Measurements from ENCODE around the gene ROCK2. TPM values are rescaled to one million over a fixed set of nuclear protein-coding genes. Genes with fewer than 3 reads are reported as not detected.

ROCK2 gene
- total RNA-seq, 1 experiment from 2014 or later = 25.9 TPM

- H3K36me3 Mint-ChIP-seq = no peaks in the 10 kb centered on the region
Measured at GRCh38 chr2:11305958-11306357, 38.5 kb downstream of the ROCK2 start.

GRCh38 chr2:11305338-11305737 is 39.1 kb downstream of the ROCK2 start:
- CTCF ChIA-PET = interaction anchor here (0.6 to 1.4 kb wide), 2 partner anchors 11 to 106 kb away, joined by 3 read pairs; no protein-coding TSS in a partner anchor
- Mint-ChIP-seq H3K9me3 (no peaks in the 10 kb centered on the region), H3K27ac (no peak overlapping the region), H3K36me3 (no peaks in the 10 kb centered on the region), H3K4me3 (no peak overlapping the region), H3K27me3 (ENCODE audit: low read depth) (no peaks in the 10 kb centered on the region), H3K4me1 (peaks cover 4% of the 10 kb centered on the region)
- TF ChIP-seq FOXP4 (CRISPR knock-in tag; IDR thresholded peaks at IDR 0.05) (no peak), ZNF423 (CRISPR knock-in tag; IDR thresholded peaks at IDR 0.05) (no peak)
- POLR2A ChIA-PET = no interaction called here
- ATAC-seq = no peak
- DNase-seq (ENCODE audit: low spot score) = no peak

More at GRCh38 chr2:11305958-11306357, 38.5 kb downstream of the ROCK2 start:
- ChIA-PET CTCF (interaction anchor here (0.6 to 1.4 kb wide), 2 partner anchors 12 to 106 kb away, joined by 3 read pairs; no protein-coding TSS in a partner anchor), POLR2A (no interaction called here)
- H3K4me3 Mint-ChIP-seq = no peak overlapping the region
- H3K27ac Mint-ChIP-seq = no peak overlapping the region
- H3K9me3 Mint-ChIP-seq = no peaks in the 10 kb centered on the region
- H3K27me3 Mint-ChIP-seq (ENCODE audit: low read depth) = no peaks in the 10 kb centered on the region
- ATAC-seq (no peak), DNase-seq (ENCODE audit: low spot score) (no peak)
- no peak for TF ChIP-seq RORB (CRISPR knock-in tag; IDR thresholded peaks at IDR 0.05)
- no peak for TF ChIP-seq NR2C2 (CRISPR knock-in tag; IDR thresholded peaks at IDR 0.05)
- TF ChIP-seq ZNF138 (CRISPR knock-in tag; conservative IDR thresholded peaks at IDR 0.05) = no peak
- no peak for TF ChIP-seq MYBL2 (CRISPR knock-in tag; IDR thresholded peaks at IDR 0.05)
- TF ChIP-seq GABPB1 (CRISPR knock-in tag; IDR thresholded peaks at IDR 0.05) = no peak
- H3K4me1 Mint-ChIP-seq = peaks cover 10% of the 10 kb centered on the region

- ChIA-PET POLR2A (no interaction called here), CTCF (interaction anchor here (1.4 kb wide), 1 partner anchor 107 kb away, joined by 3 read pairs; no protein-coding TSS in a partner anchor)
- no peak overlapping the region for H3K4me3 Mint-ChIP-seq
- H3K9me3 Mint-ChIP-seq = no peaks in the 10 kb centered on the region
- no peaks in the 10 kb centered on the region for H3K27me3 Mint-ChIP-seq (ENCODE audit: low read depth)
- 0 out of 2 replicates have a peak, but pooled peaks cover 5% of the 10 kb centered on the region for H3K4me1 Mint-ChIP-seq
- ATAC-seq (no peak), DNase-seq (ENCODE audit: low spot score) (no peak)
- H3K36me3 Mint-ChIP-seq = no peaks in the 10 kb centered on the region
- TF ChIP-seq PRDM15 (CRISPR knock-in tag; IDR thresholded peaks at IDR 0.05) (no peak), FOXK1 (CRISPR knock-in tag; IDR thresholded peaks at IDR 0.05) (no peak), PRRX2 (CRISPR knock-in tag; IDR thresholded peaks at IDR 0.05) (no peak), HMGXB4 (CRISPR knock-in tag; IDR thresholded peaks at IDR 0.05) (no peak), ZNF219 (CRISPR knock-in tag; IDR thresholded peaks at IDR 0.05; ENCODE audit: borderline replicate concordance) (no peak)
- H3K27ac Mint-ChIP-seq = no peak overlapping the region
Measured at GRCh38 chr2:11304476-11304875, 40.0 kb downstream of the ROCK2 start.

All from WTC11 (cell line).